Measurements from ENCODE around the gene CORO2B. TPM values are rescaled to one million over a fixed set of nuclear protein-coding genes. Genes with fewer than 3 reads are reported as not detected.

The CORO2B gene
- total and polyA plus RNA-seq, 2 of the 13 experiments (the other 11 are each of a cell fraction or from before 2014, with no cell fraction given) = 0.35 to 0.63 TPM

- no peak overlapping the region for H3K27ac ChIP-seq (ENCODE audit: extremely low read length, insufficient read depth, low read length)
- ATAC-seq = no peak
- H3K4me3 ChIP-seq (replicated peaks in 1 of 3; ENCODE audit: insufficient read depth in 1 of 3, low read depth in 2 of 3, low read length in 3 of 3) = no peak overlapping the region
- no peak overlapping the region for H3K9ac ChIP-seq (ENCODE audit: insufficient read depth, low read depth, low read length)
- no peak overlapping the region for H3K4me2 ChIP-seq (ENCODE audit: low read depth, low read length)
- no TSS peak for BruUV-seq (replicated peaks)
- in situ Hi-C loops (cut with HindIII; ENCODE audit: extremely low pct_ligation_motif_present, low pct_unique_long_range_greater_than_20kb) (no loop called here), intact Hi-C loops (cut with micrococcal nuclease; ENCODE audit: unreplicated experiment) (no loop called here)
- ChIA-PET CTCF (ENCODE audit: low intra/inter-chr PET ratio, low total read pairs) (interaction anchor here (3.2 kb wide), 1 partner anchor 93 kb away, joined by 24 read pairs; no protein-coding TSS in a partner anchor), POLR2A (no interaction called here)
- no peaks in the 10 kb centered on the region for H4K20me1 ChIP-seq (ENCODE audit: insufficient read depth, low read length)
- no peak overlapping the region for H2AFZ ChIP-seq (ENCODE audit: low read length)
- no peak for FAIRE-seq
- no peak for DNase-seq (ENCODE audit: low spot score)
- TF ChIP-seq KLF13 (CRISPR knock-in tag; IDR thresholded peaks at IDR 0.05) = no peak
- no peaks in the 10 kb centered on the region for H3K36me3 ChIP-seq (replicated peaks in 1 of 2; ENCODE audit: control insufficient read depth in 1 of 2, insufficient read depth in 2 of 2, low read length in 2 of 2)
- no peaks in the 10 kb centered on the region for H3K4me1 ChIP-seq (ENCODE audit: insufficient read depth, low read length)
- H3K27me3 ChIP-seq (ENCODE audit: control insufficient read depth in 1 of 2, insufficient read depth in 2 of 2, low read length in 2 of 2) = peaks cover 0 to 23% of the 10 kb centered on the region in 2 experiments; a peak in 1 of 5 replicates
- H3K79me2 ChIP-seq (ENCODE audit: insufficient read depth, low read length) = no peaks in the 10 kb centered on the region
- WGBS (ENCODE audit: low lambda C conversion rate) = 44% methylated on average over 8 of the region's 9 CpGs
- no peaks in the 10 kb centered on the region for H3K9me3 ChIP-seq (ENCODE audit: low read length)
These were observed 73.2 kb downstream of the CORO2B start for GRCh38 chr15:68651916-68652525.

DNA sequence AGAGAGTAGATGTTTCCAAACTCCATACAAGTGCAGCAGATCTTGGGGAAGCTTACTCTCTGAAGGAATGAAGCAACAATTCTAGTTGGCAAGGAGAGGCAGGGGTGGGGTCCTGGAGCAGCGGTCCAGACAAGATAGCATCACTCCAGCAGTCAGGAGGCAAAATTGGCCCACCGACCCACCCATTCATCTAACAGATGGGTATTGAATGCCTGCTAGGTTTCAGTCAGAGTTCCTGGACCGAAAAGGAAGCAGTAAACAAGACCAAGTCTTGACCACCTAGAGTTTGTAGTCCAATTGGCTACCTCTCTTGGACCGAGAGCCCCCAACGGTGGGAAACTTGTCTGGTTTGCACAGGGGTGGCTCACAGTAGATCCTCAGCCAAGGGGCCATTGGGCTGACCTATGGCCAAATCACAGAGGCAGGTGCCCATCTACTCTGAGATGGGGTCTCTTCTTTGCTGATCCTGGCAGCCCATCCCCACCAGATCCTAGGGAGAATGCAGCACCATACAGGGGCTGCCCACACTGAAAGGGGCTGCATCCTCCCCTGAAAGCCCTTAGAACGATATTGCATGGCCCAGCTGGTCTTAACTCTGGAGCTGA is 74.3 kb downstream of the CORO2B start:
- intact Hi-C loops (cut with micrococcal nuclease; ENCODE audit: unreplicated experiment) (no loop called here), in situ Hi-C loops (cut with HindIII; ENCODE audit: extremely low pct_ligation_motif_present, low pct_unique_long_range_greater_than_20kb) (no loop called here)
- Histone ChIP-seq H3K9me3 (ENCODE audit: low read length) (no peaks in the 10 kb centered on the region), H4K20me1 (ENCODE audit: insufficient read depth, low read length) (no peaks in the 10 kb centered on the region), H3K9ac (ENCODE audit: insufficient read depth, low read depth, low read length) (no peak overlapping the region), H3K36me3 (replicated peaks in 1 of 2; ENCODE audit: control insufficient read depth in 1 of 2, insufficient read depth in 2 of 2, low read length in 2 of 2) (no peaks in the 10 kb centered on the region), H3K27me3 (ENCODE audit: control insufficient read depth in 1 of 2, insufficient read depth in 2 of 2, low read length in 2 of 2) (peaks cover 0 to 23% of the 10 kb centered on the region in 2 experiments; a peak in 1 of 5 replicates), H3K79me2 (ENCODE audit: insufficient read depth, low read length) (no peaks in the 10 kb centered on the region), H3K4me3 (replicated peaks in 1 of 3; ENCODE audit: insufficient read depth in 1 of 3, low read depth in 2 of 3, low read length in 3 of 3) (no peak overlapping the region), H3K4me2 (ENCODE audit: low read depth, low read length) (no peak overlapping the region), H2AFZ (ENCODE audit: low read length) (no peak overlapping the region), H3K4me1 (ENCODE audit: insufficient read depth, low read length) (no peaks in the 10 kb centered on the region), H3K27ac (ENCODE audit: extremely low read length, insufficient read depth, low read length) (no peak overlapping the region)
- POLR2A ChIA-PET = no interaction called here
- no peak for FAIRE-seq
- no peak for DNase-seq (ENCODE audit: low spot score)
- no TSS peak for BruUV-seq (replicated peaks)
- WGBS (ENCODE audit: low lambda C conversion rate) = 13% methylated on average over 6 of the region's 6 CpGs
- CTCF ChIA-PET (ENCODE audit: low intra/inter-chr PET ratio, low total read pairs) = no interaction called here
- ATAC-seq = no peak
- TF ChIP-seq SSRP1 (CRISPR knock-in tag; IDR thresholded peaks at IDR 0.05) (no peak), ZNF431 (CRISPR knock-in tag; IDR thresholded peaks at IDR 0.05; ENCODE audit: borderline replicate concordance, low read depth) (no peak), ZNF530 (CRISPR knock-in tag; IDR thresholded peaks at IDR 0.05; ENCODE audit: low read depth) (no peak), ARNT2 (CRISPR knock-in tag; IDR thresholded peaks at IDR 0.05; ENCODE audit: low read depth) (no peak), NR2F6 (IDR thresholded peaks at IDR 0.05) (no peak), NR2F6 (CRISPR knock-in tag; IDR thresholded peaks at IDR 0.05) (no peak), ZNF329 (CRISPR knock-in tag; IDR thresholded peaks at IDR 0.05; ENCODE audit: low read depth) (no peak), KLF12 (CRISPR knock-in tag; IDR thresholded peaks at IDR 0.05; ENCODE audit: borderline replicate concordance) (no peak), SMAD3 (CRISPR knock-in tag; IDR thresholded peaks at IDR 0.05) (no peak), ZSCAN29 (CRISPR knock-in tag; conservative IDR thresholded peaks at IDR 0.05) (no peak), ZMYM3 (CRISPR knock-in tag; IDR thresholded peaks at IDR 0.05) (no peak), KDM4B (CRISPR knock-in tag; IDR thresholded peaks at IDR 0.05) (no peak), TBX2 (CRISPR knock-in tag; IDR thresholded peaks at IDR 0.05; ENCODE audit: borderline replicate concordance) (no peak), CBX2 (IDR thresholded peaks at IDR 0.05; ENCODE audit: low read depth, low read length) (no peak), CBX2 (CRISPR knock-in tag; IDR thresholded peaks at IDR 0.05; ENCODE audit: low read depth) (no peak), HCFC1 (IDR thresholded peaks at IDR 0.05; ENCODE audit: low read depth, low read length) (no peak), GLI4 (CRISPR knock-in tag; IDR thresholded peaks at IDR 0.05; ENCODE audit: borderline replicate concordance) (no peak), ZNF354B (CRISPR knock-in tag; IDR thresholded peaks at IDR 0.05) (no peak)
- TF ChIP-seq, protein P1, sequence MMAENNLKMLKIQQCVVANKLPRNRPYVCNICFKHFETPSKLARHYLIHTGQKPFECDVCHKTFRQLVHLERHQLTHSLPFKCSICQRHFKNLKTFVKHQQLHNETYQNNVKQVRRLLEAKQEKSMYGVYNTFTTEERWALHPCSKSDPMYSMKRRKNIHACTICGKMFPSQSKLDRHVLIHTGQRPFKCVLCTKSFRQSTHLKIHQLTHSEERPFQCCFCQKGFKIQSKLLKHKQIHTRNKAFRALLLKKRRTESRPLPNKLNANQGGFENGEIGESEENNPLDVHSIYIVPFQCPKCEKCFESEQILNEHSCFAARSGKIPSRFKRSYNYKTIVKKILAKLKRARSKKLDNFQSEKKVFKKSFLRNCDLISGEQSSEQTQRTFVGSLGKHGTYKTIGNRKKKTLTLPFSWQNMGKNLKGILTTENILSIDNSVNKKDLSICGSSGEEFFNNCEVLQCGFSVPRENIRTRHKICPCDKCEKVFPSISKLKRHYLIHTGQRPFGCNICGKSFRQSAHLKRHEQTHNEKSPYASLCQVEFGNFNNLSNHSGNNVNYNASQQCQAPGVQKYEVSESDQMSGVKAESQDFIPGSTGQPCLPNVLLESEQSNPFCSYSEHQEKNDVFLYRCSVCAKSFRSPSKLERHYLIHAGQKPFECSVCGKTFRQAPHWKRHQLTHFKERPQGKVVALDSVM (CRISPR knock-in tag; IDR thresholded peaks at IDR 0.05) = no peak

Measured in HepG2 (cell line).